ENCODE results near the gene GNAL. TPM values are rescaled to one million over a fixed set of nuclear protein-coding genes. Genes with fewer than 3 reads are reported as not detected.

Gene GNAL
- total RNA-seq, 2 donors from 2014 or later = 2.1 to 33.0 TPM

DNA sequence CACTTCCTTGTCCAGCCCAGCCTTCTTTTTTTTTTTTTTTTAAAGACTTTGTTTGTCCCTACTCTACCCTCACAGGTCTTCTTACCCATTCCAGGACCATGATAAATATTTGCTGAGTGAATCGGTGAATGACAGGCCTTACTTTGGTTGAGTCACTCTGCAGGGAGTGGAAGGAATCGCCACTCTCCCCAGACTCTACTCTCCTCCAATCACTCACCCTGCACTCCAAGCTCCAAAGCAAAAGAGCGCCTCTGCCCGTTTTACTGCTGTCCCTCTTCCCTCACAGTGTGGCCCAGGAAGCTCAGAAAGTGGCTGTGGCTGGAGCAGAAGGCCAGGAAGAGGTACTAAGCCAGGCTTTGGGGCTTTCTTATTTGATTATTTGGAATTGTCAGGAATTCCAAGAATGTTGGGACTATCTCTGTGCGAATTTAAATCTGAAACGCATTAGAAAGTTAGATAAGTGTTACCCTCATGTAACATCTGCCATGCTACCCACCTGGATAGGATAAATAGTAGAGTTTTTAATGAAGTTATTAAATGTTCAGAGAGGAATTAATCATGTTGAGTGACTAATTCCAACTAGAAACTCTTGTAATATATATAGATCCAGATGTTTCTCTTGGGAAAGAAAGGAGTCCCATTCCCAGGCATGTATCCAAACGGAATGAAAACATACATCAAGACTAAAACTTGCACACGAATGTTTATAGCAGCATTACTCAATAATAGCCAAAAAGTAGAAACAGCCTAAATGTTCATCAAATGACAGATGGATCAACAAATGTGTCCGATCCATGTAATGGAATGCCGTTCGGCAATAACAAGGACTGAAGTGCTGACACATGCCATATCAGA is 119.2 kb downstream of the GNAL start:
- 57 to 62% methylated on average over 11 of the region's 11 CpGs for WGBS, 2 donors
- DNase-seq (no peak), ATAC-seq (no peak)
- intact Hi-C loops (cut with DNase I) = no loop called here
- Histone ChIP-seq H3K4me3 (no peak overlapping the region), H3K9me3 (no peaks in the 10 kb centered on the region), H3K4me1 (no peaks in the 10 kb centered on the region), H3K36me3 (replicated peaks in 1 of 2; ENCODE audit: insufficient read depth in 1 of 2, low read depth in 2 of 2) (no peaks in the 10 kb centered on the region), H3K27me3 (no peaks in the 10 kb centered on the region), H3K27ac (no peak overlapping the region)
- TF ChIP-seq POLR2A (IDR thresholded peaks at IDR 0.05) = no peak
- TF ChIP-seq, protein P1, sequence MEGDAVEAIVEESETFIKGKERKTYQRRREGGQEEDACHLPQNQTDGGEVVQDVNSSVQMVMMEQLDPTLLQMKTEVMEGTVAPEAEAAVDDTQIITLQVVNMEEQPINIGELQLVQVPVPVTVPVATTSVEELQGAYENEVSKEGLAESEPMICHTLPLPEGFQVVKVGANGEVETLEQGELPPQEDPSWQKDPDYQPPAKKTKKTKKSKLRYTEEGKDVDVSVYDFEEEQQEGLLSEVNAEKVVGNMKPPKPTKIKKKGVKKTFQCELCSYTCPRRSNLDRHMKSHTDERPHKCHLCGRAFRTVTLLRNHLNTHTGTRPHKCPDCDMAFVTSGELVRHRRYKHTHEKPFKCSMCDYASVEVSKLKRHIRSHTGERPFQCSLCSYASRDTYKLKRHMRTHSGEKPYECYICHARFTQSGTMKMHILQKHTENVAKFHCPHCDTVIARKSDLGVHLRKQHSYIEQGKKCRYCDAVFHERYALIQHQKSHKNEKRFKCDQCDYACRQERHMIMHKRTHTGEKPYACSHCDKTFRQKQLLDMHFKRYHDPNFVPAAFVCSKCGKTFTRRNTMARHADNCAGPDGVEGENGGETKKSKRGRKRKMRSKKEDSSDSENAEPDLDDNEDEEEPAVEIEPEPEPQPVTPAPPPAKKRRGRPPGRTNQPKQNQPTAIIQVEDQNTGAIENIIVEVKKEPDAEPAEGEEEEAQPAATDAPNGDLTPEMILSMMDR (IDR thresholded peaks at IDR 0.05) = no peak

DNA sequence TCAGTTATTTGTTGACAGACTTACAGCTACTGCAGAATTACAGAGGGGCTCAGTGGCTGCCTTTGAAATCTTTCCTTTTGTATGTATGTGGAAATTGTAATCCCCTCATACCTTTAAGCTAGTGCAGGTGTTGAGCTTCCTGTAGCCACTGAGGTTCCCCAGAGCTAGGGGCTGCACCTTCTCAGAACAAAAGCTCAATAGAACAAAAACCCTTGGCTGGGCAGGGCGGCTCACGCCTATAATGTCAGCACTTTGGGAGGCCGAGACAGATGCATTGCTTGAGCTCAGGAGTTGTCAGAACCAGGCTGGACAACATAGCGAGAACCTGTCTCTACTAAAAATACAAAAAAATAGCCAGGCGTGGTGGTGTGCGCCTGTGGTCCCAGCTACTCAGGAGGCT is 120.8 kb downstream of the GNAL start:
- Histone ChIP-seq H3K4me1 (no peaks in the 10 kb centered on the region), H3K4me3 (no peak overlapping the region), H3K9me3 (no peaks in the 10 kb centered on the region), H3K27me3 (no peaks in the 10 kb centered on the region), H3K27ac (no peak overlapping the region), H3K36me3 (replicated peaks in 1 of 2; ENCODE audit: insufficient read depth in 1 of 2, low read depth in 2 of 2) (no peaks in the 10 kb centered on the region)
- intact Hi-C loops (cut with DNase I) = no loop called here
- TF ChIP-seq, protein P1 (IDR thresholded peaks at IDR 0.05) = no peak
- no peak for TF ChIP-seq POLR2A (IDR thresholded peaks at IDR 0.05)
- DNase-seq (no peak), ATAC-seq (no peak)
- 86 to 94% methylated on average over 2 to 6 of the region's 6 CpGs for WGBS, 2 donors

DNA sequence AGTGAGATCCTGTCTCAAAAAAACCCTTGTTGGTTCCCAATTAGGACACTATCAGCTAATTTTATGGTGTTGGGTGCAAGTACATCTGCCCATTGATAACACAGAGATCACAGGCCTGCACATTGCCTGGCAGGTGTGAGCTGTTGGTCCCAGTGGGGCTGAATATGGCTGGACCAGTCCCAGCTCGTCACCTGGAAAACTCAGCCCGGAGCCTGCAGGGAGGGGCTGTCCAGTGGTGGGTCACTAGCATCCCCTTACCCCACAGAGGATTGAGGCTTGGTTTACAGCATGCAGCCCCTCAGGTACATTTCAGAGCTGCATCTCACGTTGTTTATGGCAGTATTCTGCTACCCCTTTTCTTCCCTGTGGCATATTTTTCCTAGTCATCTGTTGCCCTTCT is 121.3 kb downstream of the GNAL start:
- H3K27me3 ChIP-seq = no peaks in the 10 kb centered on the region
- no peak overlapping the region for H3K27ac ChIP-seq
- intact Hi-C loops (cut with DNase I) = no loop called here
- H3K4me1 ChIP-seq = no peaks in the 10 kb centered on the region
- H3K9me3 ChIP-seq = no peaks in the 10 kb centered on the region
- H3K36me3 ChIP-seq (replicated peaks in 1 of 2; ENCODE audit: insufficient read depth in 1 of 2, low read depth in 2 of 2) = no peaks in the 10 kb centered on the region
- H3K4me3 ChIP-seq = no peak overlapping the region
- TF ChIP-seq, protein P1 (IDR thresholded peaks at IDR 0.05) = no peak
- TF ChIP-seq POLR2A (IDR thresholded peaks at IDR 0.05) = no peak
- no peak for DNase-seq
- ATAC-seq = no peak
- 78 to 86% methylated on average over 3 of the region's 3 CpGs for WGBS, 2 donors

DNA sequence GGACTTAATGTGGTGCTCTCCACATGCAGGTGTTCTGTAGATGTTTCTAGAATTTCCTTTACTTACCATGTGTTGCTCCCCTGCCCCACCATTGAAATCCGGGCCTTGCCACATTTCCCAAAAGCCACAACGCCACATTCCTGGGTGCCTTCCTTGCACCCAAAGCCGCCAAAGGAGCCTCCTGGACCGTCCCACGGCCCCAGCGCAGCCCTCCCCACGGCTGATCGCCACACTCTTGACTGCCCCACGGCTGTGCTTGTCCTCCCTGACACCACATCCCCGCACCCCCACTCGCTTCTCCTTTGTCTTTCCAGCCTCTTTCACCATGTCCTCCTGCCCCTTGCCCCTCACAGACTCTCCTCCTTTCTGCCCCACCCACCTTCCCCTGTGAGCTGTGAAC is 121.9 kb downstream of the GNAL start:
- DNase-seq = no peak
- Histone ChIP-seq H3K4me3 (no peak overlapping the region), H3K9me3 (no peaks in the 10 kb centered on the region), H3K27me3 (no peaks in the 10 kb centered on the region), H3K36me3 (replicated peaks in 1 of 2; ENCODE audit: insufficient read depth in 1 of 2, low read depth in 2 of 2) (no peaks in the 10 kb centered on the region), H3K4me1 (no peaks in the 10 kb centered on the region), H3K27ac (no peak overlapping the region)
- 84 to 85% methylated on average over 11 of the region's 11 CpGs for WGBS, 2 donors
- TF ChIP-seq POLR2A (IDR thresholded peaks at IDR 0.05) = no peak
- TF ChIP-seq, protein P1 (IDR thresholded peaks at IDR 0.05) = no peak
- no peak for ATAC-seq
- intact Hi-C loops (cut with DNase I) = no loop called here

DNA sequence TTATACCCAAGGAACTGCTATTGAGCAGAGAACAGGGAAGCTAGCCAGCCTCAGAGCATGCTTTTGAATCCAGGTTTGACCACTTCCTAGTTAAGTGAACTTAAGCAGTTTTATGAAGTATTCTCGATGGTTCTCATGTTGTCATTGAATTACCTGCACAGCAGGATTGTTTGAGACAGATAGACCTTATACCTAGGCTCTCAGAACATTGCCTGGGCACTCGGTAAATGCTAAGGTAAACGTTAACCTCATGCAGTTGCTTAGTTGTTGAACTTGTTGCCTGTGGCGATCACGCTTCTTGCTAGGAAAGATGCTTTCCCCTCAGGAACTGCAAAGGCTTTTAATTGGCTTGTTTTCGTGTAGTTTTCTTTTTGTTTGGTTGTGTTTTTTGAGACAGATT is 128.2 kb downstream of the GNAL start:
- WGBS, 2 donors = 59 to 62% methylated on average over 6 of the region's 6 CpGs

More for the DNA sequence above, 128.2 kb downstream of the GNAL start:
- intact Hi-C loops (cut with DNase I) = no loop called here
- Histone ChIP-seq H3K4me3 (no peak overlapping the region), H3K36me3 (replicated peaks in 1 of 2; ENCODE audit: insufficient read depth in 1 of 2, low read depth in 2 of 2) (no peaks in the 10 kb centered on the region), H3K4me1 (no peaks in the 10 kb centered on the region), H3K27me3 (peaks cover 0 to 2% of the 10 kb centered on the region in 2 donors), H3K27ac (no peak overlapping the region), H3K9me3 (no peaks in the 10 kb centered on the region)
- DNase-seq = no peak
- TF ChIP-seq, protein P1 (IDR thresholded peaks at IDR 0.05) = no peak
- TF ChIP-seq POLR2A (IDR thresholded peaks at IDR 0.05) = no peak
- no peak for ATAC-seq

All from body of pancreas (tissue), 4 donors.